Suprapubic skin (tissue), 4 donors: ENCODE data around the gene TNNT2. TPM values are rescaled to one million over a fixed set of nuclear protein-coding genes. Genes with fewer than 3 reads are reported as not detected.

Experiments used
- DNase-seq, 2 donors: peaks; one replicate each; pipeline ENCODE4 v3.0.0-alpha.2; 2019; ENCODE audit warnings: low spot score in 2 of 2
- H3K27ac ChIP-seq: fragments of 200-600 bp; sonication (generic); one replicate; pipeline ENCODE4 v1.5.1; 2019
- H3K27me3 ChIP-seq: fragments of 200-600 bp; sonication (generic); one replicate; pipeline ENCODE4 v1.5.1; 2019
- H3K36me3 ChIP-seq: fragments of 200-600 bp; sonication (generic); one replicate; pipeline ENCODE4 v1.5.1; 2019
- H3K4me1 ChIP-seq: fragments of 200-600 bp; sonication (generic); one replicate; pipeline ENCODE4 v1.5.1; 2019
- H3K4me3 ChIP-seq: fragments of 200-600 bp; sonication (generic); one replicate; pipeline ENCODE4 v1.5.1; 2019; ENCODE audit warnings: mild to moderate bottlenecking
- H3K9me3 ChIP-seq: fragments of 200-600 bp; sonication (generic); one replicate; pipeline ENCODE4 v1.5.1; 2019
- CTCF ChIP-seq, 2 donors: fragments of 200-600 bp in 1 of 2; fragments of 450-650 bp in 1 of 2; sonication (generic) in 1 of 2; IDR thresholded peaks; one replicate each; pipeline ENCODE4 v1.5.1; 2016 to 2019; ENCODE audit warnings: antibody characterized with exemption in 2 of 2, mild to moderate bottlenecking in 1 of 2, moderate library complexity in 1 of 2
- EP300 ChIP-seq: sonication (generic); formaldehyde crosslinking; IDR thresholded peaks from one replicate; pipeline ENCODE4 v1.6.1; 2017; ENCODE audit warnings: antibody characterized with exemption
- POLR2A ChIP-seq, 2 donors: fragments of 450-650 bp; IDR thresholded peaks; one replicate each; pipeline ENCODE4 v1.6.1; 2017; ENCODE audit warnings: antibody characterized with exemption in 2 of 2, mild to moderate bottlenecking in 2 of 2, moderate library complexity in 2 of 2
- POLR2AphosphoS5 ChIP-seq, 3 donors: sonication (generic); formaldehyde crosslinking; IDR thresholded peaks; one replicate each; pipeline ENCODE4 v1.6.1; 2017; ENCODE audit warnings: antibody characterized with exemption in 3 of 3
- WGBS: methylation state at CpG from one replicate; pipeline ENCODE4 v1.1.5; 2018; 5-methylcytosine and 5-hydroxymethylcytosine counted together
- total RNA-seq, 4 donors: library from RNA; depleted of rRNA; stranded (reverse); fragments of >200 nt; gene quantifications; one replicate each; pipeline ENCODE4 v1.1.0, GENCODE V29; 2016

The TNNT2 gene
- total RNA-seq, 4 donors from 2014 or later: 7.9 to 54.6 (median 19.0) TPM

GRCh38 chr1:201403359-201403758 is 25.9 kb upstream of the TNNT2 start:
- Histone ChIP-seq H3K27ac (no peak overlapping the region), H3K27me3 (peaks cover 23% of the 10 kb centered on the region), H3K9me3 (no peaks in the 10 kb centered on the region), H3K36me3 (no peaks in the 10 kb centered on the region), H3K4me1 (peaks cover 57% of the 10 kb centered on the region), H3K4me3 (no peak overlapping the region)
- 58% methylated on average over 1 of the region's 1 CpG for WGBS
- TF ChIP-seq CTCF (IDR thresholded peaks at IDR 0.05): no peak
- no peak for TF ChIP-seq POLR2AphosphoS5 (IDR thresholded peaks at IDR 0.05)
- TF ChIP-seq POLR2A (IDR thresholded peaks at IDR 0.05): no peak
- TF ChIP-seq EP300: no peak
- no peak for DNase-seq

GRCh38 chr1:201401700-201402099 is 24.2 kb upstream of the TNNT2 start:
- Histone ChIP-seq H3K27me3 (peaks cover 25% of the 10 kb centered on the region), H3K9me3 (no peaks in the 10 kb centered on the region), H3K27ac (no peak overlapping the region), H3K4me1 (peaks cover 46% of the 10 kb centered on the region), H3K4me3 (no peak overlapping the region), H3K36me3 (no peaks in the 10 kb centered on the region)
- DNase-seq: no peak
- WGBS: 84% methylated on average over 2 of the region's 2 CpGs
- TF ChIP-seq POLR2AphosphoS5 (IDR thresholded peaks at IDR 0.05): no peak
- no peak for TF ChIP-seq POLR2A (IDR thresholded peaks at IDR 0.05)
- no peak for TF ChIP-seq CTCF (IDR thresholded peaks at IDR 0.05)
- no peak for TF ChIP-seq EP300

GRCh38 chr1:201400852-201401230 is 23.4 kb upstream of the TNNT2 start:
- Histone ChIP-seq H3K4me3 (no peak overlapping the region), H3K36me3 (no peaks in the 10 kb centered on the region), H3K4me1 (peaks cover 52% of the 10 kb centered on the region), H3K27ac (no peak overlapping the region), H3K27me3 (peaks cover 25% of the 10 kb centered on the region), H3K9me3 (no peaks in the 10 kb centered on the region)
- WGBS: 79% methylated on average over 2 of the region's 2 CpGs
- DNase-seq: no peak
- TF ChIP-seq CTCF (IDR thresholded peaks at IDR 0.05): no peak
- TF ChIP-seq POLR2AphosphoS5 (IDR thresholded peaks at IDR 0.05): no peak
- no peak for TF ChIP-seq EP300
- TF ChIP-seq POLR2A (IDR thresholded peaks at IDR 0.05): no peak

GRCh38 chr1:201400212-201400851 is 22.9 kb upstream of the TNNT2 start:
- Histone ChIP-seq H3K27me3 (peaks cover 25% of the 10 kb centered on the region), H3K27ac (peak overlapping the region; percentile 94), H3K36me3 (no peaks in the 10 kb centered on the region), H3K9me3 (no peaks in the 10 kb centered on the region), H3K4me1 (peaks cover 57% of the 10 kb centered on the region), H3K4me3 (peak overlapping the region; percentile 52)
- WGBS: 69% methylated on average over 7 of the region's 11 CpGs
- DNase-seq: no peak
- TF ChIP-seq CTCF (IDR thresholded peaks at IDR 0.05) (no peak), POLR2A (IDR thresholded peaks at IDR 0.05) (no peak), EP300 (no peak), POLR2AphosphoS5 (IDR thresholded peaks at IDR 0.05) (no peak)

- Histone ChIP-seq H3K4me1 (peaks cover 59% of the 10 kb centered on the region), H3K9me3 (no peaks in the 10 kb centered on the region), H3K27ac (peak overlapping the region; percentile 94), H3K4me3 (peak overlapping the region; percentile 52), H3K27me3 (peaks cover 25% of the 10 kb centered on the region), H3K36me3 (no peaks in the 10 kb centered on the region)
- TF ChIP-seq EP300 (no peak), CTCF (IDR thresholded peaks at IDR 0.05) (no peak), POLR2AphosphoS5 (IDR thresholded peaks at IDR 0.05) (no peak), POLR2A (IDR thresholded peaks at IDR 0.05) (no peak)
- WGBS: 15% methylated on average over 7 of the region's 62 CpGs
- no peak for DNase-seq
Observed at GRCh38 chr1:201399352-201400126, 22.1 kb upstream of the TNNT2 start.
